Measurements from ENCODE around the gene MAN2A2. TPM values are rescaled to one million over a fixed set of nuclear protein-coding genes. Genes with fewer than 3 reads are reported as not detected.

The MAN2A2 gene
- total and polyA plus RNA-seq, 2 of the 8 experiments (the other 6 are each of a cell fraction or from before 2014, with no cell fraction given), result 23.1 to 29.7 TPM

- TF ChIP-seq CHD7 (IDR thresholded peaks at IDR 0.05; ENCODE audit: insufficient replicate concordance, low read length) (no peak), KDM5A (IDR thresholded peaks at IDR 0.05; ENCODE audit: low read length) (no peak), SAP30 (IDR thresholded peaks at IDR 0.05; ENCODE audit: insufficient read depth, insufficient replicate concordance, low read length) (no peak), POU5F1 (IDR thresholded peaks at IDR 0.05; ENCODE audit: low read depth, low read length) (no peak), SRF (IDR thresholded peaks at IDR 0.05; ENCODE audit: low read depth, low read length) (no peak), RBBP5 (IDR thresholded peaks at IDR 0.05; ENCODE audit: borderline replicate concordance, low read depth, low read length) (peak; percentile 48; the same call in 1 of the 2 replicates), TCF12 (IDR thresholded peaks at IDR 0.05; ENCODE audit: low read depth, low read length) (no peak), BRCA1 (IDR thresholded peaks at IDR 0.05; ENCODE audit: low read depth, low read length) (no peak), SP1 (IDR thresholded peaks at IDR 0.05; ENCODE audit: low read depth, low read length) (no peak), BACH1 (IDR thresholded peaks at IDR 0.05; ENCODE audit: low read length) (peak; percentile 70)
These were observed 53.4 kb downstream of the MAN2A2 start (continued) for GRCh38 chr15:90956274-90957030.
